ENCODE measurements around the gene EFHD2.

Gene EFHD2

DNA sequence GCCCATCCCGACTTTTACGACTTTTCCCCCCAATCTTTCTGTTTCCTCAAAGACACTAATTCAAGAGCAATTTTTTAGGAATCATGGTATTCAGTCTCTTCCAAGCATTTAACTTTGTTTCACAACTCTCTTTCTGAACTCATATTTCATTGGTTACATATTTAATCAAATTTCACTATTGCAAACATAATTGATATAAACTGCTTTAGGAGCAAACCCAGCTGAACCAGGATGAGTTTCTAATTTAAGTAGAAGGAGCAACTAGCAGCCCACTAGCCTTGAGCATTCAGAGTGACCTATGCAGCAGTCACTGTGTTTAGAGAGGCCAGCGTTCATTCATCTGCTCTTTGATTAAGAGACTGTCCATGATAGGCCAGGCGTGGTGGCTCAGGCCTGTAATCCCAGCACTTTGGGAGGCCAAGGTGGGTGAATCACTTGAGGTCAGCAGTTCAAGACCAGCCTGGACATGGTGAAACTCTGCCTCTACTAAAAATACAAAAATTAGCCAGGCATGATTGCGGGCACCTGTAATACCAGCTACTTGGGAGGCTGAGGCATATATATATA lies 68.0 kb downstream of the EFHD2 start:
- Histone ChIP-seq H3K4me1 (ENCODE audit: control insufficient read depth in 1 of 2, insufficient read depth in 2 of 2, low read length in 2 of 2) (no peaks in the 10 kb centered on the region), H2BK120ac (ENCODE audit: insufficient read depth, low read length, poor library complexity) (no peak overlapping the region), H2AFZ (ENCODE audit: insufficient read depth, low read length, poor library complexity) (no peak overlapping the region), H3K4me2 (ENCODE audit: low read length) (no peak overlapping the region), H2BK12ac (ENCODE audit: low read length) (no peak overlapping the region), H3K27ac (ENCODE audit: low read depth, low read length) (no peak overlapping the region), H4K8ac (ENCODE audit: low read depth, low read length) (no peak overlapping the region), H2AK5ac (ENCODE audit: low read length) (no peak overlapping the region), H3K4ac (ENCODE audit: low read depth, low read length) (no peak overlapping the region), H3K27me3 (ENCODE audit: insufficient read depth, low read length) (no peaks in the 10 kb centered on the region), H3K14ac (ENCODE audit: low read length) (no peak overlapping the region), H3K36me3 (ENCODE audit: control insufficient read depth in 1 of 2, insufficient read depth in 2 of 2, low read length in 2 of 2) (no peaks in the 10 kb centered on the region), H3K79me1 (ENCODE audit: low read length) (no peaks in the 10 kb centered on the region), H3K79me2 (ENCODE audit: control insufficient read depth, insufficient read depth, low read length, poor library complexity) (no peaks in the 10 kb centered on the region), H4K91ac (ENCODE audit: low read depth, low read length) (no peak overlapping the region), H3K23ac (ENCODE audit: low read length) (no peak overlapping the region), H2BK5ac (ENCODE audit: low read depth, low read length, poor library complexity) (no peak overlapping the region), H3K4me3 (ENCODE audit: low read depth, low read length) (no peak overlapping the region), H3K18ac (ENCODE audit: low read length) (no peak overlapping the region), H3K9me3 (ENCODE audit: insufficient read depth, low read depth, low read length) (peaks cover 2% of the 10 kb centered on the region), H4K12ac (ENCODE audit: low read depth, low read length) (no peak overlapping the region), H3K9ac (ENCODE audit: low read length) (no peak overlapping the region)
- no CpG with 5 or more reads among the region's 5 CpGs for WGBS (ENCODE audit: extremely low coverage, insufficient coverage, insufficient read length)
- DNase-seq = no peak
